HG03520 (cell line): ENCODE data around the gene UGT1A7.

Experiments
- ATAC-seq: cut with Tn5 transposase; IDR thresholded peaks from one replicate; pipeline ENCODE4 v1.9.1; 2021; ENCODE audit warnings: mild to moderate bottlenecking, moderate library complexity; ENCODE audit not compliant: unreplicated experiment

UGT1A7 gene

DNA sequence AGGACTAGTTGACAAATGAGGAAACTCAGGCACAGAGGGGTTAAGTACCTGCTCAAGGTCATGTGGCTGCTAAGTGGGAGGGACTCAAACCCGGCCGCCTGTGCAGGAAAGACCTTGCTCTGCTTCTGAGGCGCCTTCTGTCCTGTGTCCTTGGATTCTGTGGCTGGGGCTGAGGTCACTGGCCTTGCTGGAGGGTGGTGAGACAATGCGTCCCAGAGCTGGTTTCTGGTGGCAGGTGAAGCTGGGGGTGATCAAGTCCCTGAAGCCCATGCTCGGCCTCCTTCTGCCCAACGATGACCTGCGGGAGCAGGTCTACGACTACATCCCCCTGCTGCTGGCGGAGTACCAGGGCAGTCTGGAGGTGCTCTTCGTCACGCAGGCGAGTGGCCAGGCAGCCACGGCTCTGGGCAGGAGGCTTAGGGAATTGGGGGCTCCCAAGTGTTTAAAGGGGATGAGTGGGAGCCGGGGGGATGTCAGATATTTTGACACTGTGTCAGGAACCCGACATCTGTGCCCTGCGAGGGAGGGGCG lies 112.5 kb downstream of the UGT1A7 start:
- no peak for ATAC-seq

DNA sequence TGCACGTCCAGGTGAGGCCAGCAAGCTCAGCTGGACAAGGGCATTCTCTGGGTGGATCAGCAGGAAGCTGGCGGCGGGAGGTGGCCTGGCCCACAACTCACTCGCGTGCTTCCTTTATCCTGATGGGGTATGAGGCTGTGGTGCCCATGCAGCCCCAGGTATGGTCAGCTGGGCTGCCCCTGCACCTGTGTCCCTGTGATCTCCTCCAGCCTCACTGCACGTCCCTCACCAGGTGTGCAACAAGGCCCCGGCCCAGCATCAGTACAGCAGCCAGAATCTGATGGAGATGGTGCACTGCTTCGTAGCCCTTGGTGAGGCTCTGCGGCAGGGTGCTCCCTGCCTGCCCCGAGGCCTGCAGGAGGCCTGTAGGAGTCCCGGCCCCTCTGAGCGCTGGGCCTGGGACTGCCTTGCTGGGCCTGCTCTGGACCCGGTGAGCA lies 114.1 kb downstream of the UGT1A7 start:
- ATAC-seq, result no peak

DNA sequence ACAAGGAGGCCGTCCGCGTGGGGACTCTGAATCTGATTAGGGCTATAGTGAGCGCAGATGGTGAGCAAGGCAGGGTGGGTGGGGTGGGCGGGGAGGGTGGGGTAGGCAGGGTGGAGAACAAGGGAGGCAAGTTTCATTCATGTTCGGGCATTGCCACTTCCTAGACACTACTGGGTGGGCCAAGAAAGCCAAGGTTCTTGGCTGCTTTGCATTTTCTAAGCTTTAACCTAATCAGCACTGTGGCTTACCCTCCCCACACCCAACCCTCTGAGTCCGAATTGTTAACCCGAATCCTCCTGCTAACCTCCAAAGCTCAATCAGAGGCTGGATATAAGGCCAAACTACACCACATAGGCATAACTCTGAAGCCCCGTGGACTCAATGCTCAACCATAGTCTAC lies 114.6 kb downstream of the UGT1A7 start:
- no peak for ATAC-seq

DNA sequence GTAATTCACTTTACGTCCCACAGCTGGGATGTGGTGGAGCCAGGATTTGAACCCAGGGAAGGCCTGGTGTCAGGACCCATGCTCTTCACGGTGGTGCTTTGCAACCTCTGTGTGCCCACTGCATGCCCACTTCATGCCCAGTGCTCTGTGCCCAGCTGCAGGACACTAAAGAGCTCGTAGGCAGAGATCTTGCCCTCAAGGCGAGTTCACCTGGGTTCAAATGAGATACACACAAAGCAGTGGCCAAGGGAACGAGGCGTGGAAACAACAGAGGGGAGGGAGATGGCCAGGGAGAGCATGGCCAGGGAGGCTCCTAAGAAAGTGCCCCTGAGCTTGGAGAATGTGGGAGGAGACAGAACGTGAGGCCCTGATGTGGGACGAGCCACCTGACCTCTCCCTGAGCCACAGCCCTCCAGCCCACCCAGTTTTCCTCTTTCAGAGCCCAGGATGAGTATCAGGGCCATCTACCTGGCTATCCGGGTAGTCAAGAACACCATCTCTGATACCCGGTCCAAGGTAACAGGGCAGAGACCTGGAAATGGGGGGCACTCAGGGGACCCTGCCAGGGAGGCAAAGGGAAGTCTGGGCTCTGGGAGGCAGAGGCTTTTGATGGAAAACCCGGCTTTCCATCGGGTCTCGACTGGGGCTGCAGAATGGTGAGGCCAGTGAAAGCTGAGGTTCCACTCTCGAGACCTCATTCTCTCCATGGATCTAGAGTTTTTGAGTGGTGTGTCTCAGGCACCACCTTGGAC lies 116.8 kb downstream of the UGT1A7 start:
- no peak for ATAC-seq

DNA sequence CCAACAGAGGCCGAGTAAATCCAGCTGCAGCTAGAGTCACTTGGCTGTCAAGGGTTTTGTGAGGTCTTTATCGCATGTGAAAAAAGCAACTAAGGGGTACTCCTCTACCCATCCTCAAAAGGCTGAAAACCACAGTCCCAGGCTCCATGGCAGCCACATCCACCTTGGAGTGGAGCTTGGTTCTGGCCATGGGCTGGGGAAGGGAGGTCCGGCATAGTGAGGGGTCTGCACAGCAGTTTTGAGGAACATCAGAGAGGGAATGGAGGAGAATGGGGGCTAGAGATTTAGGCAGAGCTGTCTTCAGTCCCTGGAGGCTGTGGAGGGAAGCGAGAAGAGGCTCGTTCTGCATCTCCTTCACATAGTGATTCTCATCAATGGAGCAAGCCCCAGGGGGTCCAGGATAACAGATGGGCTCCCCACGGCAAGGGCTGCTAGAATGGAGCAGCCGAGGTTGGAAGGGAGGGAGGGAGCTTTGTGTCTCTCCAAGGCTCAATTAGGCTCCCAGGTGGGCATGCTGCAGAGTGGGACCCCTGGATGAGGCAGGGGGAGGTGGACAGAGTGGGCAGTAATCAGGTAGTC lies 117.5 kb downstream of the UGT1A7 start:
- no peak for ATAC-seq

DNA sequence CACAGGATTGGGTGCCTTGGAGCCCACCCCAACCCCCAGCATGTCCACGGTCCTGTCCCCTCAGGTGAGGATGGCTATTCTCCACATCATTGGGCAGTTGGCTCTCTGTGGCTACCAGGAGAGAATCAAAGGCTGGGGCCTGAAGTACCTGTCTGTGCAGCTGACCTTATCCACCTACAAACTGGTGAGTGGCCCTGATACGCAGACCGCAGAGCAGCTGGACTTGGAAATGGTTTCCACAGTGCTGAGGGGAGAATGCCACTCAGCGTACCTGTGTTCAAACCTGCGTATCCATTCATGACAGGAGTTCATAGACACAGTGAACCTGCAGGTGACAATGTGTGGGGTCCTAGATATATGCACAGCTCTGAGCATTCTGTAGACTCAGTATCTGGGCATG lies 118.0 kb downstream of the UGT1A7 start:
- no peak for ATAC-seq

DNA sequence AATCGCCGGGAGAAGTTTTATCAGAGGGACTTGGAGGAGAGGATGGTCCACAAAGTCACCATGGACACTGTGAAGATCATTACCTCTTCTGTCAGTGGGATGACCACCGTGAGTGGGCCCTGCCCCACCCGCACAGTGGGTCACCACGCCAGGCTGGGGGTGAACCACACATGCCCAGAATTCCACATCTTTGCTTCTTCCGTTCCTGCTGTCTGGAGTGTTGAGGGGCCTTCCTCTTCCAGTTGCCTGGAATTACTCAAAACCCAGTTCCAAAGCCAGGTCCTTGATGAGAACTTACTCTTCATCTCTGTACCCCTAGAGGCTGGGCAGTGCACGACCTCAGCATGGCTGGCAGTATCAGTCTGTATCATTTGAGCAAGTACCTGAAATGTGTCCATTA lies 118.5 kb downstream of the UGT1A7 start:
- no peak for ATAC-seq

DNA sequence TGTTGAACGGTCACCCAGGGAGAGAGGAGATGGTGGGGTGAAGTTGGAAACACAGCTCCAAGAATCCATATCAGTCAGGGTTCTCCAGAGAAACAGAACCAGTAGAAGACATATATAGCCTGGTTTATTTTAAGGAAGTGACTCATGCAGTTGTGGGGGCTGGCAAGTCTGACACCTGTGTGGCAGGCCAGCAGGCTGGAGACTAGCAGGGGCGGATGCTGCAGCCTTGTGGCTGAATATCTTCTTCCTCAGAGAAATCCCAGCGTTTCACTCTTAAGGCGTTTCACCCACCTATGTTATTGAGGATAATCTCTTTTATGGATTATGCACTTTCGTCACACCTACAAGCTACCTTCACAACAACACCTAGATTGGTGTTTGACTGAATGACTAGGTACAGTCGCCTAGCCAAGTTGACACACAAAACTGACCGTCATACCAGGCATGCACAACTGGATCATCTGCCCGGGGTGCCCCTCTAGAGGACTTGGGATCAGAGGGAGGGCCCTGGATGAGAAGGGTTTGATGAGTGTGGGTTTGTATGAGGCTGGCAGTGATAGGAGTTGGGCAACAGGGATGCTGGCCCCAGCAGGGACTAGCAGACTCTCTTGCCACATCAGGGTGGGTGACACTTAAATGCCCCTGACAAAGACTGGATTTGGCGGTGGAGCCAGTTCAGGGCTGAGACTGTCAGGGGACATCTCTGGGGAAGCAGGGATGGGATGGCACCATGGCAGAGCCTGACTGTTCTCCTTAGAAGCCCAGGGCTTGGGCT lies 119.8 kb downstream of the UGT1A7 start:
- ATAC-seq, result no peak

DNA sequence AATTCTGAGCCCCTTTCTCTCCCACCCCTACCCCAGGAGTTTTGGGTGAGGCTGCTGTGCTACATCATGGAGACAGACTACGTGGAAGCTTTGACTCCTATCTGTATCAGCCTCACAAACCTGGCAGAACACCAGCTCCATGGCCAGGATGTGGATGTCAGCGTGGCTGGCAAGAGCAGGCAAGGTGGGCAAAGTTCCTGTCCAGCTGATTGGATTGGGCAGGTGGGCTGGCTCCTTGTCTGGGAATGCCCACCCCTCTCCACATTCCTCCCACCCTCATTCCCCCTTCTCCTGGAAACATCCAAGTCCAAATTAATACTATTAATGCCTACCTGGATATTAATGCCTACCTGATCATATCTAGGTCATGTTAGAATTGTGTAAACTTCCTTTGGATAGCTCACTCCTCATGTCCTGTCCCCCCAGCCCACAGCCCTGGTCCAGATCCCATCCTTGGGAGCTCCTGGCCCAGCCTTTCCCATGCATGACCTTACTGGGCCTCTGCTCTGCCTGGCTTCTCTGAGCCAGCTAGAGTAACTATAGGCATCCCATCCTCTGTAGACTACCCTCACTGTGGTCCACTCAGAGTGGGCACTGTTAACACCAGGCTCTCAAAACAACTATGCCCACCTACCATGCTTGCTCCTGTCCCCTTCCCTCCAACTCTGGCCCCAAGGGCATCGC lies 120.6 kb downstream of the UGT1A7 start:
- no peak for ATAC-seq

DNA sequence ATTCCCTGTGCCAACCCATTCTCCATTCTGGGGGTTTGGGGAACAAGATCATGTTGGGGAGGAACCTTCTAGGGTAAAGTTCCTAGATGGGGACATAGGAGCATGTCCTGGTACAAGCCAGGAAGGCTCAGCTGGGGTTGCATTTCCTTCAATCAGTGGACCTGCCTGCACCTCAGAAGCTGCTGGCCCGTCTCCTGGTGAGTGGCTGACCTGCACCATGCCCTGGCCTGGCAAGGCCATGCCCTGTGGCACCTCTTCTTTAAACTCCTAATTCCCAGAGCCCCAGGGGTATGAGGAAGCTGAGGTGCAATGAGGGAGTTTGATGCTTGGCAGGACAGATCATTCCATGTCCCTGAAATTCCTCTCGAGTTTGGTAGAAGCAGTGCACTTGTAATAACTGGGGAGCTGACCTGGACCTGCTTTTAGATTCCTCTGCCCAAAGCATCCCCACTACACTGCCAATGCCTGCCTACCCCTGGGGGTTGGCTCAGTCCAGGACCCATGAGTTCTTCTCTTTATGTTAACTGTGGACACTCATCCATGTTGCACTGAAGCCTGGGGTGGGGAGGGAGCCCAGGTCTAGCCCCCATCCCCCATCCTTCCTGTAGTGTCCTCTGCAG lies 121.7 kb downstream of the UGT1A7 start:
- no peak for ATAC-seq

DNA sequence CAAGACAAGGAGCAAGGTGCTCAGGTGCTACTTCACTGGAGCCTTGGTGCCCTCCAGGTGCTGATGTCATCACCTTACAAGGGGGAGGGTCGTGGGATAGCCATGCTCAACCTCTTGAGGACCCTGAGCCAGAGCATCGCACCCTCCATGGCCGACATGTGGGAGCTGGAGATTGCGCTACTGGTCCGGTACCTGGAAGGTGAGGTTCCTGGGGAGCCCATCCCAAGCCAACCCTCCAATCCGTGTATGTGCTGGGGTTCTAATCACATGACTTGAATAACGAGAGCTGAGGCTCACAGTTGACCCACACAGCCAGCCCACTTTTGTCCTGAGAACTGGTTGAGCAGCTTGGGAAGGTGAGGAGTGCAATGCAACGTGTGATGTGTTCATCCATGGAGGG lies 122.3 kb downstream of the UGT1A7 start:
- ATAC-seq, result no peak

DNA sequence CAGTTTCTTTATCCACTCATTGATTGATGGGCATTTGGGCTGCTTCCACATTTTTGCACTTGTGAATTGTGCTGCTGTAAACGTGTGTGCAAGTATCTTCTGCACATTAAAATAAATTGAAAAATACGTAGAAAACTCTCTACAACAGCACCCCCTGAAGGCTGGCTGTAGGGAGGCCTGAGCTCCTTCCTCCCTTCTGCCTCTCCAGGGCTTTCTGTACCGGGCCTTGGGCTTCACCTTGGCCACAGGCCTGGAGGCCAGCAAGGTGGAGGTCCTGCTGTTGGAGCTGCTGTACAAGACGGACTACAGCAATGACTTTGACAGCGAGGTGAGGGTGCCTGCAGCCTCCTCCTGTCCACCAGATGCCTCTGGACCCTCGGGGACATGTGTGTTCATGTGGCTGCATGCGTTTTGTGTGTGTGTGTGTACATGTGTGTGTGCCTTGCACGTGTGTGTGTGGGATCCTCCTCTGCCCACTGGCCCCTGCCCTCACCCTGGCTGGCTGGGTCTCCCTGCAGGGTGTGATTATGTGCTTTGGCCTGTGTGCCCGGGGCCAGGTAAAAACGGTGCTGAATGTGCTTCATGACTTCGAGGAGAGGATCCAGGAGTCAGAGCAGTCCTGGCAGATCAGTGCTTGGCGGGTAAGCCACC lies 125.6 kb downstream of the UGT1A7 start:
- ATAC-seq, result no peak

DNA sequence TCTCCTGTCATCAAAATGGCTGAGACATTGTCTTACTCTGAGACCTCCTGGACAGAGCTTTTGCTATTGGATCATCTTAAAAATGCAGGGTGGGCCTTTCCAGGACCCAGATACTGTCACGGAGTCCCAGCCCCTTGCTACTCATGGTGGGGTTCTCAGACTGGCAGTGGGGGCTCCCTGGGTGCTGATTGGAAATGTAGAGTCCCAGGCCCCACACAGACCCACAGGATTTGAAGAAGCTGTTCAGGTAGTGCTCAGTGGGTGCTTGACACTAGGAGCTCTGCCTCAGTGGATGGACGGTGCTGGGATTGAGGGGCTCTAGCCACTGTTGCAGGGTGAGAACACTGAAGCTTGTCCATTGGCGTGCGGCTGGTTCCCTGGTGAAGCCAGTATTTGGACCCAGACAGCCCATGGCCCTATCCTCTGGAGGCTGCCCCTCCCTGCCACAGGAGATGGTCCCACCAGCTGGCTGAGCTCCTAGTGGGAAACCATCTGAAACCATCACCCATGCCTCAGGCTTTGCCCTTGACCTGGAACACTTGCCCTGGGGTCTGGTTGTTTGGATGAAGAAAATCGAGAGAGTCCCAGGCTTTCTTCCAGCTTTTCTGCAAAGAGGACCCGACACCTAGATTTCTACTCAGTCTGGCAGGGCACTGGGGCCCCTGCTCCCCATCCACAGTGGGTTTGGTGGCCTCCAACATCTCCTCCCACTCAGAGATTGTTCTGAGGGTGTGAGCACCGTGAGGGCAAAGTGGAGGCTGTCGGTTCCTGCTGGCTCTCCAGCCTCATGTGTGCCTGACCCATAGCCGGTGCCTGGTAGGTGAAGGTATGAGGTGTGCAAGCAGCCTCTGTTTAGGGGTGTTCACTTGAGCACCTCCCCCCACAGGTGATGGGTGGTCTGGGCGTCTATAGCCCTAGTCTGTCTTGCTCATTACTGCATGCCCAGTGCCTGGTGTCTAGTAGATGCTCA lies 126.5 kb downstream of the UGT1A7 start:
- no peak for ATAC-seq

DNA sequence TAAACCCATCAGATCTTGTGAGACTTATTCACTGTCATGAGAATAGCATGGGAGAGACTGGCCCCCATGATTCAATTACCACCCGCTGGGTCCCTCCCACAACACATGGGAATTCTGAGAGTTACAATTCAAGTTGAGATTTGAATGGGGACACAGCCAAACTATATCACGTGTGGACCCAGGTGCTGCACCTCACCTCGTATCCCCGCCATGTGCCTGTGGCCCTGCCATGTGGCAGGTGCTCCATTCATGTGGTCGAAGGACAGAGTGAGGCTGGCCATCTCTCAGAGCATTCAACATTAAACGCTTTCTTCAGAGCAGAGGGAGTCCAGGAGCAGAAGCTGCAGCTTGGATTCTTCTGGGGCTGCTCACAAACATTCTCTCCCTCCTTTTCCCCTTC lies 128.7 kb downstream of the UGT1A7 start:
- ATAC-seq, result no peak

DNA sequence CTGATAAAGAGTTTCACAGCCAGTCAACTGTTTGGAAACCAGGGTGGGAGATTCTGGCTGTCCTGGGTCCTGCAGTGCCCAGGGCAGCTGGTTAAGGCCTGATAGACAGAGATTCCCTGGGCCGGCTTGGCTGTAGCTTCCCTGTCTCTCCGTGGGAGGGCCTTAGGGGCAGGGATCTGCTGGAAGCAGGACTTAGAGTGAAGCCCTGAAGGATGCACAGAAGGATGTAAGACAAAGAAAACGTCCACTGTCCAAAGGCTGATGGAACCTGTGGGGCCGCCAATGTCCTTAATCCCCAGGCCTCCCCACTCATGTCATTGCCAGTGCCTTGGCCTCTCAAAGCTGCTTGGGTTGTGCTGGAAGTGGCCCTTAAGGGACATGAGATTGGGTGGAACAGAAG lies 129.4 kb downstream of the UGT1A7 start:
- ATAC-seq, result no peak

DNA sequence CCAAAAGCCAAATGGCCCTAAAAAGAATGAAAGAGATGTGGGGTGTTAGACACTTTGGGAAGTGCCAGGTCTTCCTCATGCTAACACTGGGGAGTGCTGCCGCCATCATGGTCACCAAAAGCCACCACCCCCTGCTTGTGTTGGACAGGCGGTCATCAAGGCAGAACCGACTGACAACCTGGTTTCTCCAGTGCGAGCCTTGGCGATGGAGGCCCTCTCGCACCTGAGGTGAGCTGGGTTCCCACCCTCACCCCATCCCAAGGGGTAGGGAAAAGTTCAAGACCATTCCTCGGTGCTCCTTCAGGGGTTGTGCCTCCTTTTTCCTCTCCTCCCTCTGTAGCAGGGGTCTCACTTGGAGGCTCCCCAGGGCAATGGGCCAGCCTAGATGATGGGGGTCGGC lies 130.0 kb downstream of the UGT1A7 start:
- no peak for ATAC-seq

DNA sequence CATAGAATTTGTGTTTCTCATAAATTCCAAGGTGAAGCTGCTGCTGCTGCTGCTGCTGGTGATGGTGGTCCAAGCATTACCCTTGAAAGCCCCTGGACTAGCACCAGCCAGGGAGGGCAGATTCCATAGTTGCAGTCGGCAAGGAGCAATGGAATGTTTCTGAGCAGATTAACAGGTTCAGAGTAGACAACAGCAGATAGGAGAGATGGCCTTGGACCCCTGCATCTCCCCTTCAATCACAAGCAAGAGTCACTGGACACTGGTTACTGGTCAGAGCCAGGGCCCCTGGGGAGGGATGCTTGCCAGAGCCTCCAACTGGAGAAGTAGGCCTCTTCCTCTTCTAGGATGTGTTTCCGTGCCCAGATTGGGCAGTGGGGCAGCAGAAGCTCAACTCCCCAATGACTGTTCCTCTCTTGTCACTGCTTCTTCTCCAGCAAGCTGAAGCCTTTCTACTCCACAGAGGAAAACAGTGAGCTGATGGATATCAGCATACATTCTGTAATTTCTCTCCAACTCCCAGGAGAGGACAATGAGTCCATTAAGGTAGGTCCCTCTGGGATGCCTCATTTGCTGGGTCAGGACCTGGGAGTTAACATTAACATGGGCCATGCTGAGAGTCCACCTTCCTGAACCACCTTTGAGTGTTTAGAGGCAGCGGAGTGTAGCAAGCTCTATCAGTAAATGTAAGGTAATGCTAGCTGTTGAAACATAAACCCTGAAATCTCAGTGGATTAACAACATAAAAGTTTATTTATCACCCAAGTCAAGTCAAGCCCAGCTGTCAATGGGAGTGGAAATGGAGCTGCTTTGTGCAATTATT lies 131.7 kb downstream of the UGT1A7 start:
- ATAC-seq, result no peak
